Activated CD4-positive, alpha-beta T cell treated with anti-CD3 and anti-CD28 coated beads for 36 hours (primary cell): Measurements from ENCODE around the gene NDUFA1. TPM values are rescaled to one million over a fixed set of nuclear protein-coding genes. Genes with fewer than 3 reads are reported as not detected.
A peak's percentile ranks its signal among the peaks of the same experiment; 100 is the strongest.
"Not testable (repeated sequence)": the region's sequence is repeated elsewhere in the genome, so short reads cannot be mapped to it uniquely, and the experiment has no call there.

Experiments used
- ATAC-seq: fragments of 200-7000 bp; cut with Tn5 transposase; one replicate; pipeline ENCODE4 v1.10.0; 2021; ENCODE audit warnings: mild to moderate bottlenecking, moderate library complexity
- CTCF ChIA-PET: fragments of 350-600 bp; sonication (Branson Sonifier 250); formaldehyde crosslinking; loops from one replicate; lab custom pipeline; 2021; ENCODE audit warnings: antibody characterized with exemption; lab: Charles Lee
- POLR2A ChIA-PET: fragments of 350-600 bp; sonication (Branson Sonifier 250); formaldehyde crosslinking; loops from one replicate; lab custom pipeline; 2021; ENCODE audit warnings: antibody characterized with exemption, inconsistent platforms; lab: Charles Lee
- DNase-seq: peaks from one replicate; pipeline ENCODE4 v3.0.0-alpha.2; 2020
- H3K27ac Mint-ChIP-seq: one replicate; pipeline ENCODE4 v1.8.0; 2021; ENCODE audit warnings: mixed read lengths
- H3K27me3 Mint-ChIP-seq: one replicate; pipeline ENCODE4 v1.8.0; 2021; ENCODE audit warnings: mixed read lengths
- H3K36me3 Mint-ChIP-seq: one replicate; pipeline ENCODE4 v1.8.0; 2021; ENCODE audit warnings: low read depth, mixed read lengths
- H3K4me1 Mint-ChIP-seq: one replicate; pipeline ENCODE4 v1.8.0; 2021; ENCODE audit warnings: mixed read lengths
- H3K4me3 Mint-ChIP-seq: one replicate; pipeline ENCODE4 v1.8.0; 2021; ENCODE audit warnings: mild to moderate bottlenecking, moderate library complexity, mixed read lengths
- H3K9me3 Mint-ChIP-seq: one replicate; pipeline ENCODE4 v1.8.0; 2021; ENCODE audit warnings: low read depth, mixed read lengths
- intact Hi-C, 2 experiments: fragments of 100-400 bp; cut with DNase I in 1 of 2; cut with micrococcal nuclease in 1 of 2; formaldehyde crosslinking; loops; one replicate each; pipeline versions ENCODE4 v1.14.2 to v1.15.1; 2022 to 2024; cut with DNase I, micrococcal nuclease
- total RNA-seq, 2 experiments: library from RNA; stranded (reverse); gene quantifications; one replicate each; pipeline ENCODE4 v1.2.3, GENCODE V29; 2021

NDUFA1 gene
- 100 to 1,000 TPM in 1 of 2 experiments, 10 to 100 TPM in 1; 37.6 to 101 TPM for total RNA-seq

DNA sequence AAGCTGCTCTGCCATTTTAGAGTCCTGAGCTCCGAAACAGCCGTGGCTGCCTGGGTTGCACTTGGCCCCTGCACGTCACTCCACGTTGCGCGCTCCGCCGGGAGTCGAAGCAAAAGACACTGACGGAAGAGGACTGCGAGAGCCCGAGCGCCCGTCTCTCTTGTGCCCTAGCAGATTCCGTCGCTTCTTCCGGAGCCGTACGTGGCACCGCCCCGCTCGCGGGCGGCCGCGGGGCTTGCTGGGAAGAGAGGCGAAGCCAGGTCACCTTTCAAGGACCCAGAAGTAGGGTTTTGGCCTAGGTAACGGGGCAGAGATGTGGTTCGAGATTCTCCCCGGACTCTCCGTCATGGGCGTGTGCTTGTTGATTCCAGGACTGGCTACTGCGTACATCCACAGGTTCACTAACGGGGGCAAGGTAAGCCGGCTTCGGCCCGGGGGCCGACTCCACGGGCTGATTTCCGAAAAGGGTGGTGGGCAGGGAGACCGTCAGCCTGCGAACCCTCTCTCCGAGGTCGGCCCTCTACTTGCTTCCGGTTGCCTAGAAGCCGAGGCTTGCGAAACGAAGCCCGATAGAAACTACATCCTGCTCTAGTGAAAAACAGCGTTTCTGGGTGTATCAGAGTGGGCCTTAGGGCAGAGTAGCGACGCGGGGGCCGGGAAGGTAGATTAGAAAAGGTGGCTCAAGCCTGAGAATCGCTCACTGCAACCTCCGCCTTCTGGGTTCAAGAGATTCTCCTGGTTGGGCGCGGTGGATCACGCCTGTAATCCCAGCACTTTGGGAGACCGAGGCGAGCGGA is at the start of gene NDUFA1, which contains the start of gene RNF113A:
NDUFA1 (plus strand) TSS at position 234 of the 797 bp plus-strand sequence; CDS start at position 314, 80 bp downstream.
RNF113A (minus strand) TSS at position 135 of the 797 bp plus-strand sequence; CDS start at position 15, 120 bp downstream.
- DNase-seq = peak; percentile 91
- Mint-ChIP-seq H3K27me3 (no peaks in the 10 kb centered on the region), H3K36me3 (peaks cover 25% of the 10 kb centered on the region), H3K27ac (peak within 1 kb of the TSS; percentile 99), H3K4me3 (peak within 1 kb of the TSS; percentile 100), H3K9me3 (no peaks in the 10 kb centered on the region), H3K4me1 (peaks cover 14% of the 10 kb centered on the region)
- intact Hi-C loops = loop anchor here (1.0 to 10.0 kb wide), 12 partner anchors 18 to 690 kb away; partner anchors contain the start of genes NKRF (in 2 of the 2), RPL39 (in 2 of the 2), SOWAHD (in 2 of the 2) and NKAP (in 1 of the 2)
- ChIA-PET CTCF (interaction anchor here (0.6 to 2.5 kb wide), 4 partner anchors 17 to 288 kb away, joined by 3 to 13 read pairs (median 5); partner anchors contain the start of genes RPL39 and UPF3B), POLR2A (interaction anchor here (0.6 to 3.2 kb wide), 7 partner anchors 19 to 186 kb away, joined by 3 to 21 read pairs (median 7); partner anchors contain the start of genes RPL39 and UPF3B)
- ATAC-seq = peak; percentile 93

DNA sequence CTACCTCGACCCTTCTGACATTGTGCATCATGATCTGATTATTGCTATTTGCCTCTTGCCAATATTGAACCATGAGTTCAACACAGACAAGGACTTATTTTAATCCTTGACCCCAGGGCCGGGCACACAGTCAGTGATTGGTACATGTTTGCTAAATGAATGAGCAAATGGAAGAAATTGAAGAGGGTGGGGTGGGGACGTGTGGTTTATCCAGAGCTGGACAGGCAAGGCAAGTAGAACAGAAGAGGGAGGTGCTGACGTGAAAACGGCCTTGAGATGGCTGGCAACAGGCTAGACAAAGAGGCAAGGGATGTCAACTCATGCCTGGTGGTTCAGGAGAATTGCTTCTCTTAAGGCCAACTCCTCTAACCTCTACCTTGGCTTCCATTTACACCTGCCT is 47.4 kb upstream of the NDUFA1 start:
- DNase-seq, intact Hi-C loops, H3K27me3 Mint-ChIP-seq, H3K36me3 Mint-ChIP-seq, H3K27ac Mint-ChIP-seq, H3K4me3 Mint-ChIP-seq, POLR2A ChIA-PET, ATAC-seq, CTCF ChIA-PET, H3K9me3 Mint-ChIP-seq: not testable (repeated sequence)
- peaks cover 24% of the 10 kb centered on the region for H3K4me1 Mint-ChIP-seq

- peaks cover 22% of the 10 kb centered on the region for H3K36me3 Mint-ChIP-seq
- peak overlapping the region; percentile 19 for H3K27ac Mint-ChIP-seq
- no peaks in the 10 kb centered on the region for H3K27me3 Mint-ChIP-seq
- POLR2A ChIA-PET = interaction anchor here (0.6 to 1.2 kb wide), 3 partner anchors 35 to 520 kb away, joined by 3 to 4 read pairs (median 3); partner anchors contain the start of genes NDUFA1, RNF113A and RPL39
- no peaks in the 10 kb centered on the region for H3K9me3 Mint-ChIP-seq
- H3K4me1 Mint-ChIP-seq = peaks cover 17% of the 10 kb centered on the region
- ATAC-seq (peak; percentile 77), DNase-seq (peak; percentile 24)
- CTCF ChIA-PET = interaction anchor here (0.5 kb wide), 1 partner anchor 35 kb away, joined by 3 read pairs; the partner anchor contains the start of gene RPL39
- intact Hi-C loops = loop anchor here (5.0 kb wide), 1 partner anchor 34 kb away; the partner anchor contains the start of gene RPL39 (in 2 of the 2)
- no peak overlapping the region for H3K4me3 Mint-ChIP-seq
Measured at GRCh38 chrX:119826399-119826959, 45.2 kb upstream of the NDUFA1 start.

DNA sequence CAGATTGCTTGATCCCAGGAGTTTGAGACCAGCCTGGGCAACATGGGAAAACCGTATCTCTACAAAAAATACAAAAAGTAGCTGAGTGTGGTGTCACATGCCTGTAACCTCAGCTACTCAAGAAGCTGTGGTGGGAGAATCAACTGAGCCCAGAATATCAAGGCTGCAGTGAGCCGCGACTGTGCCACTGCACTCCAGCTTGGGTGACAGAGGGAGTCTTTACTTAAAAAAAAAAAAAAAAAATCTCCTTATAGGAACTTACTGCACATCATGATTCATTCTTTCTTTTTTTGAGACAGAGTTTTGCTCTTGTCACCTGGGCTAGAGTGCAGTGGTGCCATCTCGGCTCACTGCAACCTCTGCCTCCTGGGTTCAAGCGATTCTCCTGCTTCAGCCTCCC is 43.2 kb upstream of the NDUFA1 start:
- Mint-ChIP-seq H3K4me1 (peaks cover 10% of the 10 kb centered on the region), H3K9me3 (no peaks in the 10 kb centered on the region), H3K4me3 (no peak overlapping the region), H3K36me3 (peaks cover 22% of the 10 kb centered on the region), H3K27me3 (no peaks in the 10 kb centered on the region), H3K27ac (no peak overlapping the region)
- DNase-seq = no peak
- POLR2A ChIA-PET = no interaction called here
- CTCF ChIA-PET = no interaction called here
- peak; percentile 39 for ATAC-seq
- intact Hi-C loops = loop anchor here (5.0 kb wide), 1 partner anchor 36 kb away; the partner anchor contains the start of gene RPL39 (in 2 of the 2)

DNA sequence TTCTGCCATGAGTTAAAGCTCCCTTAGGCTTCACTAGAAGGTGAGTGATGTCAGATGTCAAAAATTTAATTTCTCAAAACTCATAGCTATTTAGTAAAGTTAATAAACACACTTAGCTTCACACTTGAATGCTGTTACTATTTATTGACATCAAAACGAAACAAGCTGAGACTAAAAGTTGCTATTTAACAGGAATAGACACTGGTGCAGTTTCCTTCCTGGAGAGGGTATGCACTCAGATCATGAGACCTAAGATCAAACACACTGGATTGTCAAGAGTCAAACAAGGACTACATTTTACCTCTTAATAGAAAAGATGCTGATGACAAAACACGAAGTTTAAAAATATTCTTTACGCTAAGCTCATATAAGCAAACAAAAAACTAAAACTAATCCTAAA is 37.7 kb upstream of the NDUFA1 start:
- CTCF ChIA-PET = interaction anchor here (0.7 to 1.0 kb wide), 2 partner anchors 12 to 56 kb away, joined by 3 read pairs; no protein-coding TSS in a partner anchor
- DNase-seq (no peak), ATAC-seq (no peak)
- POLR2A ChIA-PET = interaction anchor here (1.3 kb wide), 1 partner anchor 43 kb away, joined by 4 read pairs; the partner anchor contains the start of gene RPL39
- no peaks in the 10 kb centered on the region for H3K9me3 Mint-ChIP-seq
- H3K27ac Mint-ChIP-seq = no peak overlapping the region
- no peak overlapping the region for H3K4me3 Mint-ChIP-seq
- no peaks in the 10 kb centered on the region for H3K27me3 Mint-ChIP-seq
- intact Hi-C loops = no loop called here
- H3K36me3 Mint-ChIP-seq = peaks cover 40% of the 10 kb centered on the region
- H3K4me1 Mint-ChIP-seq = no peaks in the 10 kb centered on the region

- H3K27ac Mint-ChIP-seq = peak within 1 kb of the TSS; percentile 93
- no peaks in the 10 kb centered on the region for H3K9me3 Mint-ChIP-seq
- peaks cover 12% of the 10 kb centered on the region for H3K36me3 Mint-ChIP-seq
- ChIA-PET POLR2A (interaction anchor here (0.5 to 1.5 kb wide), 9 partner anchors 18 to 1330 kb away, joined by 3 to 26 read pairs (median 4); partner anchors contain the start of genes NDUFA1, RNF113A and RPL39), CTCF (interaction anchor here (0.6 to 1.3 kb wide), 5 partner anchors 16 to 281 kb away, joined by 3 to 13 read pairs (median 5); partner anchors contain the start of genes NDUFA1, RNF113A and RPL39)
- peak within 1 kb of the TSS; percentile 84 for H3K4me3 Mint-ChIP-seq
- ATAC-seq (peak; percentile 98), DNase-seq (peak; percentile 96)
- H3K27me3 Mint-ChIP-seq = no peaks in the 10 kb centered on the region
- H3K4me1 Mint-ChIP-seq = peaks cover 4% of the 10 kb centered on the region
- intact Hi-C loops = loop anchor here (1.0 kb wide), 3 partner anchors 19 to 91 kb away; partner anchors contain the start of genes NDUFA1 (in 2 of the 2), RNF113A (in 2 of the 2), RPL39 (in 2 of the 2) and NKAP (in 1 of the 2)
Measured at GRCh38 chrX:119852382-119853353, 19.0 kb upstream of the NDUFA1 start, which contains the start of gene UPF3B. UPF3B (minus strand) TSS chrX:119852963; CDS start chrX:119852928, 35 bp downstream.

GRCh38 chrX:119853444-119853843 is 18.2 kb upstream of the NDUFA1 start:
- Mint-ChIP-seq H3K4me3 (peak overlapping the region; percentile 84), H3K4me1 (peaks cover 4% of the 10 kb centered on the region)
- CTCF ChIA-PET = interaction anchor here (0.6 to 1.3 kb wide), 4 partner anchors 17 to 282 kb away, joined by 3 to 13 read pairs (median 5); partner anchors contain the start of genes NDUFA1, RNF113A and RPL39

DNA sequence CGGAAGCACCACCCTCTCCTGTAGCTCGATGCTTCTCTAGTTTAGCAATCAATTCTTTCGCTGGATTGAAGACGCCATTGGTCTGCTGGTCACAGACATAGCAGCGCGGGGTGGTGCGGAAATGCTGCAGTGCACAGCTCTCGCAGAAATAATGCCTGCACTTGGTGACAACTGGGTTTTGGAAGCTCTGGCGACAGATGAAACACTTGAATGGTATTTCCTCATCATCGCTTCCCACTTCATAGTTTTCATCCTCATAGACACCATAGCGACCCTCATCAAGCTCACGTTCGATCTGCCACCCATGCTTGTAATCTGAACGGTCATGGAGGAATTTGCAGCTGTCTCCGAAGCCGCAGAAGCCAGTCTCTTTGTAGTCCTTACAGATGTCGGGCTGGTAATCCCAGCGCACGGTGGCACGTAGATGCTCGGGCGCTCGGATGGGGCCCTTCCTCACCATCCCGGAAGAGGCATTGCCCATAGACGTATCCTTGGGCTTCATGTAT is 953 bp upstream of the NDUFA1 start:
- DNase-seq = peak; percentile 54
- H3K4me1 Mint-ChIP-seq = peaks cover 14% of the 10 kb centered on the region
- intact Hi-C loops = loop anchor here (1.0 to 10.0 kb wide), 12 partner anchors 17 to 691 kb away; partner anchors contain the start of genes NKRF (in 2 of the 2), RPL39 (in 2 of the 2), SOWAHD (in 2 of the 2) and NKAP (in 1 of the 2)
- peak overlapping the region; percentile 99 for H3K27ac Mint-ChIP-seq
- no peaks in the 10 kb centered on the region for H3K9me3 Mint-ChIP-seq
- POLR2A ChIA-PET = interaction anchor here (0.6 to 3.2 kb wide), 7 partner anchors 18 to 185 kb away, joined by 3 to 21 read pairs (median 7); partner anchors contain the start of genes RPL39 and UPF3B
- H3K27me3 Mint-ChIP-seq = no peaks in the 10 kb centered on the region
- CTCF ChIA-PET = interaction anchor here (0.6 to 2.5 kb wide), 6 partner anchors 9 to 296 kb away, joined by 3 to 13 read pairs (median 6); partner anchors contain the start of gene UPF3B
- ATAC-seq = peak; percentile 14
- peaks cover 21% of the 10 kb centered on the region for H3K36me3 Mint-ChIP-seq
- H3K4me3 Mint-ChIP-seq = peak overlapping the region; percentile 100

More at GRCh38 chrX:119853444-119853843, 18.2 kb upstream of the NDUFA1 start:
- POLR2A ChIA-PET = interaction anchor here (0.8 to 1.5 kb wide), 6 partner anchors 17 to 165 kb away, joined by 3 to 26 read pairs (median 4); partner anchors contain the start of genes NDUFA1, RNF113A and RPL39
- DNase-seq (no peak), ATAC-seq (no peak)
- peak overlapping the region; percentile 85 for H3K27ac Mint-ChIP-seq
- H3K27me3 Mint-ChIP-seq = no peaks in the 10 kb centered on the region
- peaks cover 12% of the 10 kb centered on the region for H3K36me3 Mint-ChIP-seq
- intact Hi-C loops = loop anchor here (1.0 kb wide), 3 partner anchors 18 to 90 kb away; partner anchors contain the start of genes NDUFA1 (in 2 of the 2), RNF113A (in 2 of the 2), RPL39 (in 2 of the 2) and NKAP (in 1 of the 2)
- no peaks in the 10 kb centered on the region for H3K9me3 Mint-ChIP-seq

DNA sequence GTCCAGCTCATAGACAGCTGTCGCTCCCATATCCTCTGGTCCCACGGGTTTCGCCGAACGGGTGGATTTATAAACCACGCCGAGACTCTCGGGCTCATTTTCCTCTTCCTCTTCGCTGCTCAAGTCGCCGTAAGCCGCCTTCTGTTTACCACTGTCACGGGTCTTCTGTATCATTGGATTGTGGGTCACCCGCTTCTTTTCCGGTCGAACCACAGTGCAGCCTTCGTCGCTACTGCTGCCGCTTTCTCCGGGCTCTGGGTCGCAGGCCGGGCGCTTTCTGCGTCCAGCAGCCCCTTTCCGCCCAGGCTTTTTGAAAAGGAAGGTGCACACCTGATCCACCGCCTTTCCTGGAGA is 410 bp upstream of the NDUFA1 start:
- DNase-seq (no peak), ATAC-seq (peak; percentile 43)
- peaks cover 24% of the 10 kb centered on the region for H3K36me3 Mint-ChIP-seq
- ChIA-PET POLR2A (interaction anchor here (0.6 to 3.2 kb wide), 7 partner anchors 18 to 186 kb away, joined by 3 to 21 read pairs (median 7); partner anchors contain the start of genes RPL39 and UPF3B), CTCF (interaction anchor here (0.6 to 2.5 kb wide), 6 partner anchors 8 to 296 kb away, joined by 3 to 13 read pairs (median 5); partner anchors contain the start of genes RPL39 and UPF3B)
- no peaks in the 10 kb centered on the region for H3K9me3 Mint-ChIP-seq
- intact Hi-C loops = loop anchor here (1.0 to 10.0 kb wide), 12 partner anchors 18 to 690 kb away; partner anchors contain the start of genes NKRF (in 2 of the 2), RPL39 (in 2 of the 2), SOWAHD (in 2 of the 2) and NKAP (in 1 of the 2)
- peak overlapping the region; percentile 100 for H3K4me3 Mint-ChIP-seq
- H3K4me1 Mint-ChIP-seq = peaks cover 14% of the 10 kb centered on the region
- H3K27ac Mint-ChIP-seq = peak overlapping the region; percentile 99
- H3K27me3 Mint-ChIP-seq = no peaks in the 10 kb centered on the region
